Measurements from ENCODE around the gene AVPR2. TPM values are rescaled to one million over a fixed set of nuclear protein-coding genes. Genes with fewer than 3 reads are reported as not detected.
A peak's percentile ranks its signal among the peaks of the same experiment; 100 is the strongest.

Gene AVPR2
- total RNA-seq, 2 donors from 2014 or later, result not detected

GRCh38 chrX:153911798-153912197, 7.3 kb downstream of the AVPR2 start:
- Mint-ChIP-seq H3K27ac (no peak overlapping the region), H3K9me3 (peaks cover 59% of the 10 kb centered on the region), H3K27me3 (ENCODE audit: insufficient read depth) (no peaks in the 10 kb centered on the region), H3K4me1 (no peaks in the 10 kb centered on the region), H3K4me3 (no peak overlapping the region), H3K36me3 (ENCODE audit: low read depth) (peaks cover 18% of the 10 kb centered on the region)
- H3K4me3 ChIP-seq (ENCODE audit: low read length), result no peak overlapping the region
- H3K9ac ChIP-seq (ENCODE audit: extremely low read depth, low read length, poor library complexity, severe bottlenecking), result no peak overlapping the region
- H3K9me3 ChIP-seq (ENCODE audit: control insufficient read depth, low read length), result no peaks in the 10 kb centered on the region
- no peak for TF ChIP-seq CTCF (conservative IDR thresholded peaks at IDR 0.05)
- no peaks in the 10 kb centered on the region for H3K27me3 ChIP-seq (ENCODE audit: control insufficient read depth, insufficient read depth, low read length, poor library complexity, severe bottlenecking)
- DNase-seq, result no peak
- no peaks in the 10 kb centered on the region for H3K4me1 ChIP-seq (ENCODE audit: control insufficient read depth, insufficient read depth, low read length)
- WGBS, 2 experiments (ENCODE audit: insufficient coverage in 1 of 2, insufficient read length in 1 of 2), result 96 to 100% methylated on average over 3 to 5 of the region's 6 CpGs
- H3K36me3 ChIP-seq (ENCODE audit: control insufficient read depth, insufficient read depth, low read length), result no peaks in the 10 kb centered on the region
- no peak overlapping the region for H3K27ac ChIP-seq (ENCODE audit: low read depth, low read length)

GRCh38 chrX:153913211-153913610, 8.7 kb downstream of the AVPR2 start:
- H3K4me1 ChIP-seq (ENCODE audit: control insufficient read depth, insufficient read depth, low read length), result no peaks in the 10 kb centered on the region
- H3K27ac ChIP-seq (ENCODE audit: low read depth, low read length), result no peak overlapping the region
- no peak overlapping the region for H3K27ac Mint-ChIP-seq
- H3K36me3 ChIP-seq (ENCODE audit: control insufficient read depth, insufficient read depth, low read length), result no peaks in the 10 kb centered on the region
- peaks cover 58% of the 10 kb centered on the region for H3K9me3 Mint-ChIP-seq
- no peaks in the 10 kb centered on the region for H3K9me3 ChIP-seq (ENCODE audit: control insufficient read depth, low read length)
- no peak overlapping the region for H3K4me3 ChIP-seq (ENCODE audit: low read length)
- H3K36me3 Mint-ChIP-seq (ENCODE audit: low read depth), result peaks cover 26% of the 10 kb centered on the region
- peak; percentile 44 for DNase-seq
- 87 to 96% methylated on average over 4 to 16 of the region's 17 CpGs for WGBS, 2 experiments (ENCODE audit: insufficient coverage in 1 of 2, insufficient read length in 1 of 2)
- H3K9ac ChIP-seq (ENCODE audit: extremely low read depth, low read length, poor library complexity, severe bottlenecking), result no peak overlapping the region
- no peak overlapping the region for H3K4me3 Mint-ChIP-seq
- no peak for TF ChIP-seq CTCF (conservative IDR thresholded peaks at IDR 0.05)
- no peaks in the 10 kb centered on the region for H3K27me3 ChIP-seq (ENCODE audit: control insufficient read depth, insufficient read depth, low read length, poor library complexity, severe bottlenecking)
- no peaks in the 10 kb centered on the region for H3K4me1 Mint-ChIP-seq
- no peaks in the 10 kb centered on the region for H3K27me3 Mint-ChIP-seq (ENCODE audit: insufficient read depth)

GRCh38 chrX:153913701-153914100, 9.2 kb downstream of the AVPR2 start:
- TF ChIP-seq CTCF (conservative IDR thresholded peaks at IDR 0.05), result no peak
- no peak overlapping the region for H3K4me3 Mint-ChIP-seq
- peak; percentile 30 for DNase-seq
- H3K36me3 Mint-ChIP-seq (ENCODE audit: low read depth), result peaks cover 28% of the 10 kb centered on the region
- H3K9ac ChIP-seq (ENCODE audit: extremely low read depth, low read length, poor library complexity, severe bottlenecking), result no peak overlapping the region
- no peaks in the 10 kb centered on the region for H3K4me1 ChIP-seq (ENCODE audit: control insufficient read depth, insufficient read depth, low read length)
- H3K36me3 ChIP-seq (ENCODE audit: control insufficient read depth, insufficient read depth, low read length), result no peaks in the 10 kb centered on the region
- no peaks in the 10 kb centered on the region for H3K27me3 ChIP-seq (ENCODE audit: control insufficient read depth, insufficient read depth, low read length, poor library complexity, severe bottlenecking)
- H3K27ac ChIP-seq (ENCODE audit: low read depth, low read length), result no peak overlapping the region
- no peak overlapping the region for H3K27ac Mint-ChIP-seq
- no peaks in the 10 kb centered on the region for H3K27me3 Mint-ChIP-seq (ENCODE audit: insufficient read depth)
- H3K4me3 ChIP-seq (ENCODE audit: low read length), result no peak overlapping the region
- 93 to 94% methylated on average over 3 to 17 of the region's 17 CpGs for WGBS, 2 experiments (ENCODE audit: insufficient coverage in 1 of 2, insufficient read length in 1 of 2)
- no peaks in the 10 kb centered on the region for H3K9me3 ChIP-seq (ENCODE audit: control insufficient read depth, low read length)
- H3K4me1 Mint-ChIP-seq, result no peaks in the 10 kb centered on the region
- peaks cover 58% of the 10 kb centered on the region for H3K9me3 Mint-ChIP-seq

Measured in endodermal cell (in vitro differentiated cells).